OCI-LY3 (cell line): ENCODE data around the gene TMEM184B.

ENCODE experiments used
- CTCF ChIP-seq: fragments of 200-600, 300-600 bp; sonication (generic); IDR thresholded peaks from 2 replicates; pipeline ENCODE4 v1.5.1; 2014; ENCODE audit warnings: antibody characterized with exemption, low read length, low read depth
- EZH2phosphoT487 ChIP-seq: fragments of 200-600 bp; shearing (Covaris generic); IDR thresholded peaks from 2 replicates; pipeline ENCODE4 v1.6.1; 2018; ENCODE audit warnings: antibody characterized with exemption, mixed run types, low read depth

- no peak for TF ChIP-seq CTCF
- TF ChIP-seq EZH2phosphoT487 = no peak
Measured at GRCh38 chr22:38249301-38249700, 23.5 kb downstream of the TMEM184B start.
